Esophagus muscularis mucosa (tissue), 3 donors: ENCODE measurements around the gene INSC.

ENCODE experiments used
- POLR2A ChIP-seq: fragments of 450-650 bp; IDR thresholded peaks from one replicate; pipeline ENCODE4 v1.6.1; 2017; ENCODE audit warnings: antibody characterized with exemption, moderate library complexity, mild to moderate bottlenecking, low read depth
- POLR2AphosphoS5 ChIP-seq, 2 donors: sonication (generic); formaldehyde crosslinking; IDR thresholded peaks; one replicate each; pipeline ENCODE4 v1.6.1; 2017; ENCODE audit warnings: antibody characterized with exemption in 2 of 2
- TF ChIP-seq, protein P1 (sequence below), 3 experiments: fragments of 200-600 bp in 2 of 3; fragments of 450-650 bp in 1 of 3; sonication (generic) in 2 of 3; IDR thresholded peaks; one replicate each; pipeline ENCODE4 v1.5.1; 2017 to 2019; ENCODE audit warnings: antibody characterized with exemption in 3 of 3, mild to moderate bottlenecking in 2 of 3, moderate library complexity in 1 of 3

DNA sequence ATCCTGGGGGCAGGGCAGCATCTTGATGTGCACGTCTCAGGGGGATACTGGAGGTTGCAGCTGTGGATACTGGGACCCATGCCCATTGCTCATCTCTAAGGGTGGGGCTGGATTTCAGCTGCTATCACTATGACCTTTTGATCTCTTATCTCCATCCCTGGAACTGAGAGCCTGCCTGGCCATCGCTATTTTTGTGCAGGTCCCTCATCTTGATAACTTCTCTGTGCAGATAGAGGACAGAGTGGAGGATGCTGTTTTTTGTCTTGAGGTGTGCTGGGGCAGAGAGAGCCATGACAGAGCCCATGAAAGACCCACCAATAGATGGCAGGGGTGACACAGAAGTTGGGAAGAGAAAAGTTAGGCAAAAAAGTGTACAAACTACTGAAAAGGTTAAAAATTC lies 5.1 kb upstream of the INSC start:
- TF ChIP-seq, protein P1, sequence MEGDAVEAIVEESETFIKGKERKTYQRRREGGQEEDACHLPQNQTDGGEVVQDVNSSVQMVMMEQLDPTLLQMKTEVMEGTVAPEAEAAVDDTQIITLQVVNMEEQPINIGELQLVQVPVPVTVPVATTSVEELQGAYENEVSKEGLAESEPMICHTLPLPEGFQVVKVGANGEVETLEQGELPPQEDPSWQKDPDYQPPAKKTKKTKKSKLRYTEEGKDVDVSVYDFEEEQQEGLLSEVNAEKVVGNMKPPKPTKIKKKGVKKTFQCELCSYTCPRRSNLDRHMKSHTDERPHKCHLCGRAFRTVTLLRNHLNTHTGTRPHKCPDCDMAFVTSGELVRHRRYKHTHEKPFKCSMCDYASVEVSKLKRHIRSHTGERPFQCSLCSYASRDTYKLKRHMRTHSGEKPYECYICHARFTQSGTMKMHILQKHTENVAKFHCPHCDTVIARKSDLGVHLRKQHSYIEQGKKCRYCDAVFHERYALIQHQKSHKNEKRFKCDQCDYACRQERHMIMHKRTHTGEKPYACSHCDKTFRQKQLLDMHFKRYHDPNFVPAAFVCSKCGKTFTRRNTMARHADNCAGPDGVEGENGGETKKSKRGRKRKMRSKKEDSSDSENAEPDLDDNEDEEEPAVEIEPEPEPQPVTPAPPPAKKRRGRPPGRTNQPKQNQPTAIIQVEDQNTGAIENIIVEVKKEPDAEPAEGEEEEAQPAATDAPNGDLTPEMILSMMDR (IDR thresholded peaks at IDR 0.05): no peak
- TF ChIP-seq POLR2A: no peak
- no peak for TF ChIP-seq POLR2AphosphoS5 (IDR thresholded peaks at IDR 0.05)
